Hepatocyte (in vitro differentiated cells): Measurements from ENCODE around the gene GRID1. TPM values are rescaled to one million over a fixed set of nuclear protein-coding genes. Genes with fewer than 3 reads are reported as not detected.

ENCODE experiments used
- DNase-seq: peaks from one replicate; pipeline ENCODE4 v3.0.0-alpha.2; 2016; ENCODE audit warnings: low spot score
- H2AFZ ChIP-seq: fragments of 200-600 bp; sonication (generic); 2 replicates; pipeline ENCODE4 v1.6.0; 2016; ENCODE audit warnings: antibody characterized with exemption, mild to moderate bottlenecking
- H3K27ac ChIP-seq: fragments of 200-600 bp; sonication (generic); 2 replicates; pipeline ENCODE4 v1.5.1; 2016; ENCODE audit warnings: mild to moderate bottlenecking
- H3K27me3 ChIP-seq: fragments of 200-600 bp; sonication (generic); 2 replicates; pipeline ENCODE4 v1.6.1; 2016
- H3K36me3 ChIP-seq: fragments of 200-600 bp; sonication (generic); replicated peaks from 2 replicates; pipeline ENCODE4 v1.5.1; 2016; ENCODE audit warnings: low read depth; ENCODE audit not compliant: insufficient read depth
- H3K4me1 ChIP-seq: fragments of 200-600 bp; sonication (generic); 2 replicates; pipeline ENCODE4 v1.5.1; 2016; ENCODE audit warnings: mild to moderate bottlenecking, moderate library complexity; ENCODE audit not compliant: insufficient read depth
- H3K4me2 ChIP-seq: fragments of 200-600 bp; sonication (generic); 2 replicates; pipeline ENCODE4 v1.6.0; 2016
- H3K4me3 ChIP-seq: fragments of 200-600 bp; sonication (generic); 2 replicates; pipeline ENCODE4 v1.5.1; 2016; ENCODE audit warnings: mild to moderate bottlenecking
- H3K79me2 ChIP-seq: fragments of 200-600 bp; sonication (generic); 2 replicates; pipeline ENCODE4 v1.6.0; 2017; ENCODE audit warnings: mild to moderate bottlenecking
- H3K9me2 ChIP-seq: fragments of 200-600 bp; sonication (generic); replicated peaks from 2 replicates; pipeline ENCODE4 v1.6.0; 2017; ENCODE audit warnings: mild to moderate bottlenecking; ENCODE audit not compliant: insufficient read depth
- H3K9me3 ChIP-seq: fragments of 200-600 bp; sonication (generic); 2 replicates; pipeline ENCODE4 v1.5.1; 2016; ENCODE audit warnings: low read depth, mild to moderate bottlenecking
- H4K20me1 ChIP-seq: fragments of 200-600 bp; sonication (generic); 2 replicates; pipeline ENCODE4 v1.6.0; 2016; ENCODE audit warnings: mild to moderate bottlenecking; ENCODE audit not compliant: insufficient read depth, poor library complexity, severe bottlenecking
- EZH2 ChIP-seq: fragments of 200-600 bp; sonication (generic); IDR thresholded peaks from 2 replicates; pipeline ENCODE4 v1.6.1; 2016; ENCODE audit warnings: antibody characterized with exemption, mild to moderate bottlenecking, borderline replicate concordance
- EZH2phosphoT487 ChIP-seq: fragments of 200-600 bp; sonication (generic); IDR thresholded peaks from one replicate; pipeline ENCODE4 v1.6.1; 2018; ENCODE audit warnings: antibody characterized with exemption, mild to moderate bottlenecking, low read depth, moderate library complexity; ENCODE audit not compliant: unreplicated experiment, severe bottlenecking
- WGBS: methylation state at CpG from one replicate; pipeline ENCODE4 v1.1.6; 2016; ENCODE audit warnings: low lambda C conversion rate; ENCODE audit errors: missing lambda C conversion rate; 5-methylcytosine and 5-hydroxymethylcytosine counted together
- polyA plus RNA-seq: library from polyadenylated mRNA; unstranded; fragments of >200 nt; fragmentation: Nextera tagmentation; extraction: Ambion mirVana; gene quantifications from 2 replicates; pipeline ENCODE4 v1.2.1, GENCODE V29; 2016
- total RNA-seq: library from RNA; depleted of rRNA; stranded (reverse); fragments of >200 nt; gene quantifications from 2 replicates; pipeline ENCODE4 v1.2.3, GENCODE V29; 2014
- TF ChIP-seq, protein P1 (sequence below): fragments of 200-600 bp; sonication (generic); IDR thresholded peaks from 2 replicates; pipeline ENCODE4 v1.5.1; 2016; ENCODE audit warnings: antibody characterized with exemption, mild to moderate bottlenecking; ENCODE audit not compliant: poor library complexity

GRID1 gene
- total and polyA plus RNA-seq, 2 experiments from 2014 or later = 0.07 to 0.37 TPM

GRCh38 chr10:86038371-86038770 is 328.2 kb downstream of the GRID1 start:
- Histone ChIP-seq H4K20me1 (no peaks in the 10 kb centered on the region), H3K27ac (no peak overlapping the region), H3K36me3 (no peaks in the 10 kb centered on the region), H3K79me2 (no peaks in the 10 kb centered on the region), H3K9me3 (no peaks in the 10 kb centered on the region), H3K4me2 (no peak overlapping the region), H2AFZ (no peak overlapping the region), H3K4me3 (no peak overlapping the region), H3K9me2 (no peaks in the 10 kb centered on the region), H3K4me1 (no peaks in the 10 kb centered on the region), H3K27me3 (no peaks in the 10 kb centered on the region)
- TF ChIP-seq, protein P1, sequence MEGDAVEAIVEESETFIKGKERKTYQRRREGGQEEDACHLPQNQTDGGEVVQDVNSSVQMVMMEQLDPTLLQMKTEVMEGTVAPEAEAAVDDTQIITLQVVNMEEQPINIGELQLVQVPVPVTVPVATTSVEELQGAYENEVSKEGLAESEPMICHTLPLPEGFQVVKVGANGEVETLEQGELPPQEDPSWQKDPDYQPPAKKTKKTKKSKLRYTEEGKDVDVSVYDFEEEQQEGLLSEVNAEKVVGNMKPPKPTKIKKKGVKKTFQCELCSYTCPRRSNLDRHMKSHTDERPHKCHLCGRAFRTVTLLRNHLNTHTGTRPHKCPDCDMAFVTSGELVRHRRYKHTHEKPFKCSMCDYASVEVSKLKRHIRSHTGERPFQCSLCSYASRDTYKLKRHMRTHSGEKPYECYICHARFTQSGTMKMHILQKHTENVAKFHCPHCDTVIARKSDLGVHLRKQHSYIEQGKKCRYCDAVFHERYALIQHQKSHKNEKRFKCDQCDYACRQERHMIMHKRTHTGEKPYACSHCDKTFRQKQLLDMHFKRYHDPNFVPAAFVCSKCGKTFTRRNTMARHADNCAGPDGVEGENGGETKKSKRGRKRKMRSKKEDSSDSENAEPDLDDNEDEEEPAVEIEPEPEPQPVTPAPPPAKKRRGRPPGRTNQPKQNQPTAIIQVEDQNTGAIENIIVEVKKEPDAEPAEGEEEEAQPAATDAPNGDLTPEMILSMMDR = no peak
- TF ChIP-seq EZH2 (no peak), EZH2phosphoT487 (no peak)
- WGBS = 92% methylated on average over 1 of the region's 1 CpG
- DNase-seq = no peak

DNA sequence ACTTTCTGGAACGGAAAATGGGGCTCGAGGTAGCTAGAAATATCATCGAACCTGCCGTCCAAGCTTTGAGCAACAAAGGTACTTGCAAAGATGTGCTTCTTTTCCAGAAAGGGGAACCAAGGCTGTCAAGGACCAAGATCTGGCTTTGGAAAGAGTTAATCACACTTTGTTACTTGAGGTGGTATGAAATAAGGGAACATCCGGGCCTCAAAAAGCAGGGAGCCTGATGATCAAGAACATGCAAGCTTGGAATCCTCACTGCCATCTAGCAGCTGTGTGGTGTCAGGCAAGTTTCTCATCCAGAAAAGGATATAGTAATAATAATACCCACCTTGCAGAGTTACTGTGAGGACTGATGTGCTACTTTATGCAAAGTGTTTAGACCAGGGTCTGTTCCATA is 329.5 kb downstream of the GRID1 start:
- Histone ChIP-seq H3K27ac (no peak overlapping the region), H3K4me2 (no peak overlapping the region), H3K79me2 (no peaks in the 10 kb centered on the region), H2AFZ (no peak overlapping the region), H3K9me2 (no peaks in the 10 kb centered on the region), H3K9me3 (no peaks in the 10 kb centered on the region), H4K20me1 (no peaks in the 10 kb centered on the region), H3K4me3 (no peak overlapping the region), H3K4me1 (no peaks in the 10 kb centered on the region), H3K27me3 (no peaks in the 10 kb centered on the region), H3K36me3 (no peaks in the 10 kb centered on the region)
- DNase-seq = no peak
- 83% methylated on average over 5 of the region's 5 CpGs for WGBS
- no peak for TF ChIP-seq EZH2phosphoT487
- TF ChIP-seq EZH2 = no peak
- TF ChIP-seq, protein P1 = no peak

GRCh38 chr10:86036544-86036831 is 330.1 kb downstream of the GRID1 start:
- Histone ChIP-seq H3K27me3 (no peaks in the 10 kb centered on the region), H2AFZ (no peak overlapping the region), H3K9me2 (no peaks in the 10 kb centered on the region), H4K20me1 (no peaks in the 10 kb centered on the region), H3K4me2 (no peak overlapping the region), H3K4me3 (no peak overlapping the region), H3K36me3 (no peaks in the 10 kb centered on the region), H3K9me3 (no peaks in the 10 kb centered on the region), H3K27ac (no peak overlapping the region), H3K4me1 (no peaks in the 10 kb centered on the region), H3K79me2 (no peaks in the 10 kb centered on the region)
- WGBS = 84% methylated on average over 5 of the region's 5 CpGs
- TF ChIP-seq, protein P1 = no peak
- TF ChIP-seq EZH2 (no peak), EZH2phosphoT487 (no peak)
- no peak for DNase-seq

DNA sequence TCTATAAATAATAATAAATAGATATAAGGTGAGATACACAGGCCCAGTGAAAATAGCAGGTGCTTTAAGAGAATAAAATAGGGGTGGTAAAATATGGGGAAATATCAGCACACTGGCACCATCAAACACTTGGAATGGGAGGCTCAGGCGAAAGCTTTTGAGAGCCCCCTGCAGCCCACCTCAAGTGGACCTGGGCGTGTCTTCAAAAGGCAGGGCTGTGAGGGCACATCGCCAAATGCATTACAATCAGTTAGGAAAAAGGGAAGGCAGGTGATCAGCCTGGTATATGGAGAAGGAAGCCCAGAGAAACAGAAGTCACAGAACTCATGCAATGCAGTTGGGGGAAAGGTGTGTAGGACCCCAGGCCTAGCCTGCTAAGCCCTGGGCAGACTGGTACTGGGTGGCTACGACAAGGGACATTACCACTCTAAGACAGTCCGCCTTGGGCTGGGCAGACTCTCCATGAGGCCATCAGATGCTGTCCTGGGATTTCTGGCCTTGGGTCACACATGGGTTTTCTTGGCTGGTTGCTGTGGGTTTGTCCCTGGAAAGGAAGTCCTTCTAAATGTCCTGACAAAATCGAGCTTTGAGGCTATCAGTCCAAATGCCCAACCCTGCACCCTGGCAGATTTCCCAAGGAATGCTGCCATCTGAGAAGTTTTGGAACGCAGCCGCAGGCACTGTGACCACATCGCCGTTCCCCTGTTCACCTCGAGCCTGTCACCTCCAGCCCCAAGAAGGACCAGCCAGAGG is 330.6 kb downstream of the GRID1 start:
- no peaks in the 10 kb centered on the region for H3K9me3 ChIP-seq
- no peaks in the 10 kb centered on the region for H3K4me1 ChIP-seq
- TF ChIP-seq, protein P1 = no peak
- TF ChIP-seq EZH2phosphoT487 (no peak), EZH2 (no peak)
- H3K4me2 ChIP-seq = no peak overlapping the region
- no peaks in the 10 kb centered on the region for H3K27me3 ChIP-seq
- no peak for DNase-seq
- no peaks in the 10 kb centered on the region for H3K79me2 ChIP-seq
- 89% methylated on average over 11 of the region's 11 CpGs for WGBS
- no peak overlapping the region for H3K4me3 ChIP-seq
- H3K9me2 ChIP-seq = no peaks in the 10 kb centered on the region
- H4K20me1 ChIP-seq = no peaks in the 10 kb centered on the region
- no peak overlapping the region for H3K27ac ChIP-seq
- H2AFZ ChIP-seq = no peak overlapping the region
- H3K36me3 ChIP-seq = no peaks in the 10 kb centered on the region
